Epithelial cell of esophagus (primary cell): ENCODE results near the gene FBP1.

Experiments
- DNase-seq: peaks from one replicate; pipeline ENCODE4 v3.0.0; 2010; ENCODE audit warnings: low read depth
- H3K4me3 ChIP-seq: 2 replicates; pipeline ENCODE4 v1.5.1; 2011; ENCODE audit warnings: mild to moderate bottlenecking, low read length, control low read depth
- TF ChIP-seq, protein P1 (sequence below): IDR thresholded peaks from 2 replicates; pipeline ENCODE4 v1.5.1; 2011; ENCODE audit warnings: low read depth, mild to moderate bottlenecking, low read length, control low read depth, inconsistent platforms; ENCODE audit not compliant: insufficient read depth; ENCODE audit errors: missing control alignments

The FBP1 gene

GRCh38 chr9:94656200-94656599 is 16.9 kb upstream of the FBP1 start:
- H3K4me3 ChIP-seq: no peak overlapping the region
- TF ChIP-seq, protein P1, sequence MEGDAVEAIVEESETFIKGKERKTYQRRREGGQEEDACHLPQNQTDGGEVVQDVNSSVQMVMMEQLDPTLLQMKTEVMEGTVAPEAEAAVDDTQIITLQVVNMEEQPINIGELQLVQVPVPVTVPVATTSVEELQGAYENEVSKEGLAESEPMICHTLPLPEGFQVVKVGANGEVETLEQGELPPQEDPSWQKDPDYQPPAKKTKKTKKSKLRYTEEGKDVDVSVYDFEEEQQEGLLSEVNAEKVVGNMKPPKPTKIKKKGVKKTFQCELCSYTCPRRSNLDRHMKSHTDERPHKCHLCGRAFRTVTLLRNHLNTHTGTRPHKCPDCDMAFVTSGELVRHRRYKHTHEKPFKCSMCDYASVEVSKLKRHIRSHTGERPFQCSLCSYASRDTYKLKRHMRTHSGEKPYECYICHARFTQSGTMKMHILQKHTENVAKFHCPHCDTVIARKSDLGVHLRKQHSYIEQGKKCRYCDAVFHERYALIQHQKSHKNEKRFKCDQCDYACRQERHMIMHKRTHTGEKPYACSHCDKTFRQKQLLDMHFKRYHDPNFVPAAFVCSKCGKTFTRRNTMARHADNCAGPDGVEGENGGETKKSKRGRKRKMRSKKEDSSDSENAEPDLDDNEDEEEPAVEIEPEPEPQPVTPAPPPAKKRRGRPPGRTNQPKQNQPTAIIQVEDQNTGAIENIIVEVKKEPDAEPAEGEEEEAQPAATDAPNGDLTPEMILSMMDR: no peak
- DNase-seq: no peak

- no peak for DNase-seq
Observed at GRCh38 chr9:94655739-94656138, 16.4 kb upstream of the FBP1 start.

GRCh38 chr9:94654165-94654894 is 15.0 kb upstream of the FBP1 start:
- no peak overlapping the region for H3K4me3 ChIP-seq
- DNase-seq: peak; percentile 30
- TF ChIP-seq, protein P1: no peak

More at GRCh38 chr9:94655739-94656138, 16.4 kb upstream of the FBP1 start:
- H3K4me3 ChIP-seq: no peak overlapping the region
- TF ChIP-seq, protein P1: no peak

DNA sequence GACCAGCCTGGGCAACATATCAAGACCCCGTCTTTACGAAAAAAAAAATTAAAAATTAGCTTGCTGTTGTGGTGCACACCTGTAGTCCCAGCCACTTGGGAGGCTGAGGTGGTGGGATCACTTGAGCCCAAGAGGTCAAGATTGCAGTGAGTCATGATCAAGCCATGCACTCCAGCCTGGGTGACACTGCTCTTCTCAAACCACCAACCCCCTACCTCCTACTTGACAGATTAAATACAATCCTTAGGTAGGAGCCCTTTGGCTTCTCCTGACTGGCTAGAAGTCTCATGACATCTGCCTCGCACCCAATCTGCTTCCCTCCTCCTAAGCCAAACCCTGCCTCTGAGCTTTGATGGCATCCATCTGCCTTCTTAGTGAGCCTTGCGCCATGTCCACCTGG is 11.6 kb upstream of the FBP1 start:
- DNase-seq: no peak
- TF ChIP-seq, protein P1: no peak
- no peak overlapping the region for H3K4me3 ChIP-seq

- TF ChIP-seq, protein P1: no peak
- peak; percentile 78 for DNase-seq
- H3K4me3 ChIP-seq: no peak overlapping the region
Observed at GRCh38 chr9:94649100-94649819, 9.9 kb upstream of the FBP1 start.

DNA sequence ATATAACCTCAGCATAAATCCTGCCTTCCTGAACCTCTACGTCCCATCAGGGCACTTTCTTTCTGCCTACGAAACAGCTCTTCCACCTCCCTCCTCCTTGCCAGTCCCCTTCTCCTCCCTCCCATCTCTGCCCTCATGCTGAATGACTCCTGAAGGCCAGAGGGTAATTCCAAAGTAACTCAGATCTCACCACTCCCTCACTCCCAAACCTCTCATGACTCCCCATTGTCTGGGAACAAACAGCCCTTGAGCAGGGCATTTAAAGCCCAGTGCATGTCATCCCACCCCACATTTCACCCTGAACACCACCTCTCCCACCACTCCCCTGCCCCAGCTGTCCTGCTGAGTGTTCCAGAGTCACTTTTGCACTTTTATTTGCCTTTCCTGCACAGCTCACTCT is 8.9 kb upstream of the FBP1 start:
- no peak for DNase-seq
- TF ChIP-seq, protein P1: no peak
- no peak overlapping the region for H3K4me3 ChIP-seq
